Middle frontal gyrus (tissue), 1 donor: Measurements from ENCODE around the gene CEP192.

Experiments
- DNase-seq: peaks from one replicate; pipeline ENCODE4 v3.0.0-alpha.2; 2015; ENCODE audit warnings: low spot score; ENCODE audit errors: extremely low spot score

Gene CEP192

GRCh38 chr18:13138420-13139139, 147.4 kb downstream of the CEP192 start:
- DNase-seq, result no peak

- no peak for DNase-seq
Measured at GRCh38 chr18:13139885-13140450, 148.8 kb downstream of the CEP192 start.

- DNase-seq, result no peak
Measured at GRCh38 chr18:13141209-13141608, 150.0 kb downstream of the CEP192 start.

GRCh38 chr18:13145636-13146190, 154.6 kb downstream of the CEP192 start:
- DNase-seq, result no peak

- DNase-seq, result no peak
Measured at GRCh38 chr18:13147130-13147529, 156.0 kb downstream of the CEP192 start.

GRCh38 chr18:13151656-13152055, 160.5 kb downstream of the CEP192 start:
- DNase-seq, result no peak

- DNase-seq, result no peak
Measured at GRCh38 chr18:13158428-13158827, 167.3 kb downstream of the CEP192 start.

GRCh38 chr18:13159579-13159978, 168.4 kb downstream of the CEP192 start:
- no peak for DNase-seq

GRCh38 chr18:13161276-13161899, 170.2 kb downstream of the CEP192 start:
- DNase-seq, result no peak

- no peak for DNase-seq
Measured at GRCh38 chr18:13163167-13163927, 172.2 kb downstream of the CEP192 start.

- no peak for DNase-seq
Measured at GRCh38 chr18:13164406-13164805, 173.2 kb downstream of the CEP192 start.

GRCh38 chr18:13165636-13166423, 174.7 kb downstream of the CEP192 start:
- no peak for DNase-seq

- no peak for DNase-seq
Measured at GRCh38 chr18:13173578-13174145, 182.5 kb downstream of the CEP192 start.
